Neuronal stem cell (in vitro differentiated cells): ENCODE measurements around the gene HSPA2.

ENCODE experiments used
- DNase-seq: peaks from one replicate; pipeline ENCODE4 v3.0.0-alpha.2; 2013; ENCODE audit warnings: low spot score
- H2AFZ ChIP-seq: one replicate; pipeline ENCODE4 v1.6.1; 2013; ENCODE audit warnings: mild to moderate bottlenecking, low read length, inconsistent platforms
- H2AK5ac ChIP-seq: 2 replicates; pipeline ENCODE4 v1.6.1; 2013; ENCODE audit warnings: low read depth, mild to moderate bottlenecking, inconsistent platforms, low read length, moderate library complexity, mixed read lengths
- H2BK120ac ChIP-seq: 2 replicates; pipeline ENCODE4 v1.6.1; 2013; ENCODE audit warnings: low read depth, mild to moderate bottlenecking, inconsistent platforms, low read length, moderate library complexity, mixed read lengths
- H2BK12ac ChIP-seq: one replicate; pipeline ENCODE4 v1.6.1; 2013; ENCODE audit warnings: low read length, inconsistent platforms
- H2BK15ac ChIP-seq: 2 replicates; pipeline ENCODE4 v1.6.1; 2013; ENCODE audit warnings: mild to moderate bottlenecking, low read length, inconsistent platforms, mixed read lengths
- H2BK5ac ChIP-seq: one replicate; pipeline ENCODE4 v1.6.1; 2013; ENCODE audit warnings: inconsistent platforms, mild to moderate bottlenecking, low read length, moderate library complexity
- H3K14ac ChIP-seq: one replicate; pipeline ENCODE4 v1.6.1; 2013; ENCODE audit warnings: low read length, inconsistent platforms
- H3K18ac ChIP-seq: 2 replicates; pipeline ENCODE4 v1.6.1; 2013; ENCODE audit warnings: low read length, inconsistent platforms
- H3K23ac ChIP-seq: 2 replicates; pipeline ENCODE4 v1.6.1; 2013; ENCODE audit warnings: low read depth, mild to moderate bottlenecking, mixed read lengths, low read length, inconsistent platforms; ENCODE audit not compliant: poor library complexity
- H3K27ac ChIP-seq: replicated peaks from 3 replicates; pipeline ENCODE4 v1.5.1; 2013; ENCODE audit warnings: low read length, inconsistent platforms
- H3K27me3 ChIP-seq, 3 experiments: 2 replicates each; pipeline ENCODE4 v1.6.1; 2013; ENCODE audit warnings: low read length in 3 of 3, mild to moderate bottlenecking in 2 of 3, inconsistent platforms in 1 of 3, low read depth in 1 of 3, mixed read lengths in 1 of 3, moderate library complexity in 1 of 3; ENCODE audit not compliant: control insufficient read depth in 3 of 3, insufficient read depth in 3 of 3
- H3K36me3 ChIP-seq, 2 donors: replicated peaks in 1 of 2; 2 replicates each; pipeline ENCODE4 v1.6.1; 2013; ENCODE audit warnings: low read length in 2 of 2; ENCODE audit not compliant: control insufficient read depth in 2 of 2, insufficient read depth in 2 of 2
- H3K4ac ChIP-seq: 2 replicates; pipeline ENCODE4 v1.6.1; 2013; ENCODE audit warnings: inconsistent platforms, mild to moderate bottlenecking, low read length, moderate library complexity
- H3K4me1 ChIP-seq, 2 donors: 1 replicate in 1 of 2; 2 replicates in 1 of 2; pipeline ENCODE4 v1.6.1; 2013; ENCODE audit warnings: low read length in 2 of 2, low read depth in 1 of 2; ENCODE audit not compliant: control insufficient read depth in 2 of 2, insufficient read depth in 1 of 2
- H3K4me2 ChIP-seq: one replicate; pipeline ENCODE4 v1.6.1; 2013; ENCODE audit warnings: mild to moderate bottlenecking, low read length, inconsistent platforms; ENCODE audit not compliant: insufficient read depth, poor library complexity, severe bottlenecking
- H3K4me3 ChIP-seq, 2 donors: 2 replicates each; pipeline ENCODE4 v1.5.1; 2013; ENCODE audit warnings: low read length in 2 of 2, mild to moderate bottlenecking in 2 of 2, inconsistent platforms in 1 of 2, moderate library complexity in 1 of 2
- H3K79me1 ChIP-seq: one replicate; pipeline ENCODE4 v1.6.1; 2013; ENCODE audit warnings: low read depth, mild to moderate bottlenecking, inconsistent platforms, low read length, moderate library complexity
- H3K9ac ChIP-seq: one replicate; pipeline ENCODE4 v1.6.1; 2013; ENCODE audit warnings: mild to moderate bottlenecking, low read depth, low read length, inconsistent platforms; ENCODE audit not compliant: poor library complexity
- H3K9me3 ChIP-seq, 2 donors: replicated peaks in 1 of 2; 2 replicates each; pipeline versions ENCODE3 to v1.6.1; 2013; ENCODE audit warnings: low read length in 2 of 2, mild to moderate bottlenecking in 2 of 2, inconsistent platforms in 1 of 2, low read depth in 1 of 2, mixed read lengths in 1 of 2, moderate library complexity in 1 of 2; ENCODE audit not compliant: control insufficient read depth in 2 of 2, insufficient read depth in 1 of 2
- H4K8ac ChIP-seq: one replicate; pipeline ENCODE4 v1.6.1; 2013; ENCODE audit warnings: low read depth, mild to moderate bottlenecking, inconsistent platforms, low read length, moderate library complexity
- H4K91ac ChIP-seq: one replicate; pipeline ENCODE4 v1.6.1; 2013; ENCODE audit warnings: low read length, low read depth, mild to moderate bottlenecking, inconsistent platforms; ENCODE audit not compliant: poor library complexity
- WGBS, 2 donors: extraction: QIAGEN DNeasy Blood & Tissue Kit; methylation state at CpG; one replicate each; pipeline ENCODE4 v1.1.7; 2013; ENCODE audit warnings: missing lambda C conversion rate in 2 of 2, mixed read lengths in 1 of 2; ENCODE audit not compliant: insufficient read length in 2 of 2, insufficient replicate concordance in 1 of 2; ENCODE audit errors: extremely low coverage in 2 of 2; 5-methylcytosine and 5-hydroxymethylcytosine counted together

The HSPA2 gene

DNA sequence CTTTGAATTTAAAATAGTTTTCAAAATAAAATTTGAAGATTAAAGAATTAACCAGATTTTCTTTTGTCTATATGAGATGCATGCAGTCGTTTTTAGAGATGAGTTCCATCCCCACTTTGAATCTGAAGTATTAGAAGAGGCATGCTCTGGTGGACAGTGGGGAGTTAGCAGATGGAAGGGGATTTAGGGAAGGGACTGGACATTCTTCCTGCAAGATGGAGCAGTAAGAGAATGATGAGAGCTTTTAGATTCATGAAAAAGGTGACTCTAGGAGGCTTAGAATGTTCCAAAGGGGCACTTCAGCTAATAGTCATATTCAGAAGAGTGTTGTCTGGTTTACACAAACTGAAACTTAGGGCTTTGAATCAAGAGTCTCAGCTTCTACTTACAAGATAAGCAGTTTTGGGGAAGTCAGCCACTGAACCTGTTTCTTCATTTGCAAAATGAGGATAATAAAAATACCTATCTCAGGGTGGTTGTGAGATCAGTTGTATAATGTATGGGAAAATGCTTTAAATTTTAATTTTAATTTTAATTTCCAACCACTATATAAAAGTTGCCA is 32.2 kb upstream of the HSPA2 start:
- no peak overlapping the region for H2BK12ac ChIP-seq
- H3K4me1 ChIP-seq: peaks cover 3 to 10% of the 10 kb centered on the region in 2 donors
- H2AFZ ChIP-seq: no peak overlapping the region
- no peak overlapping the region for H3K9ac ChIP-seq
- no peak overlapping the region for H2BK120ac ChIP-seq
- H4K91ac ChIP-seq: no peak overlapping the region
- no peaks in the 10 kb centered on the region for H3K27me3 ChIP-seq
- DNase-seq: no peak
- H3K14ac ChIP-seq: no peak overlapping the region
- no CpG with 5 or more reads among the region's 1 CpG for WGBS, 2 donors
- no peaks in the 10 kb centered on the region for H3K9me3 ChIP-seq
- H3K4me3 ChIP-seq: no peak overlapping the region
- no peak overlapping the region for H2BK5ac ChIP-seq
- no peak overlapping the region for H2AK5ac ChIP-seq
- H3K79me1 ChIP-seq: peaks cover 2% of the 10 kb centered on the region
- H4K8ac ChIP-seq: no peak overlapping the region
- H3K36me3 ChIP-seq: peaks cover 0 to 15% of the 10 kb centered on the region in 2 donors
- no peak overlapping the region for H3K18ac ChIP-seq
- no peak overlapping the region for H3K27ac ChIP-seq
- no peak overlapping the region for H3K23ac ChIP-seq
- H3K4ac ChIP-seq: no peak overlapping the region
- H2BK15ac ChIP-seq: no peak overlapping the region
- no peak overlapping the region for H3K4me2 ChIP-seq

- Histone ChIP-seq H3K18ac (no peak overlapping the region), H3K9ac (peak overlapping the region; percentile 31), H2AFZ (no peak overlapping the region), H3K23ac (no peak overlapping the region), H3K14ac (no peak overlapping the region), H3K36me3 (peaks cover 0 to 17% of the 10 kb centered on the region in 2 donors), H3K4ac (no peak overlapping the region), H2AK5ac (no peak overlapping the region), H2BK15ac (no peak overlapping the region), H3K4me3 (no peak overlapping the region), H4K91ac (no peak overlapping the region), H2BK120ac (no peak overlapping the region), H3K79me1 (peaks cover 2% of the 10 kb centered on the region), H3K4me1 (peaks cover 3 to 10% of the 10 kb centered on the region in 2 donors), H3K4me2 (no peak overlapping the region), H3K9me3 (no peaks in the 10 kb centered on the region), H3K27ac (no peak overlapping the region), H4K8ac (no peak overlapping the region), H3K27me3 (no peaks in the 10 kb centered on the region), H2BK5ac (no peak overlapping the region), H2BK12ac (no peak overlapping the region)
- no peak for DNase-seq
- no CpG with 5 or more reads among the region's 8 CpGs for WGBS, 2 donors
These were observed 31.5 kb upstream of the HSPA2 start for GRCh38 chr14:64509036-64509435.

- H4K8ac ChIP-seq: no peak overlapping the region
- no peak overlapping the region for H2BK12ac ChIP-seq
- H3K79me1 ChIP-seq: peaks cover 2% of the 10 kb centered on the region
- H3K9ac ChIP-seq: no peak overlapping the region
- H3K4ac ChIP-seq: no peak overlapping the region
- H3K4me2 ChIP-seq: no peak overlapping the region
- H2AFZ ChIP-seq: no peak overlapping the region
- H3K36me3 ChIP-seq: peaks cover 0 to 17% of the 10 kb centered on the region in 2 donors
- H3K4me1 ChIP-seq: peaks cover 2 to 6% of the 10 kb centered on the region in 2 donors
- no peak overlapping the region for H3K14ac ChIP-seq
- H2BK120ac ChIP-seq: no peak overlapping the region
- no peaks in the 10 kb centered on the region for H3K9me3 ChIP-seq
- peak; percentile 64 for DNase-seq
- H4K91ac ChIP-seq: no peak overlapping the region
- H2BK5ac ChIP-seq: no peak overlapping the region
- H3K23ac ChIP-seq: no peak overlapping the region
- H3K4me3 ChIP-seq: no peak overlapping the region
- H2BK15ac ChIP-seq: no peak overlapping the region
- H3K18ac ChIP-seq: no peak overlapping the region
- no peak overlapping the region for H3K27ac ChIP-seq
- WGBS, 2 donors: no CpG with 5 or more reads among the region's 4 CpGs
- no peak overlapping the region for H2AK5ac ChIP-seq
- no peaks in the 10 kb centered on the region for H3K27me3 ChIP-seq
These were observed 29.5 kb upstream of the HSPA2 start for GRCh38 chr14:64510825-64511671.

GRCh38 chr14:64513271-64513670 is 27.3 kb upstream of the HSPA2 start:
- H3K79me1 ChIP-seq: peaks cover 2% of the 10 kb centered on the region
- H3K4ac ChIP-seq: no peak overlapping the region
- no peaks in the 10 kb centered on the region for H3K9me3 ChIP-seq
- no peak overlapping the region for H2BK5ac ChIP-seq
- WGBS, 2 donors: 100% methylated on average over 1 of the region's 2 CpGs
- no peak overlapping the region for H3K18ac ChIP-seq
- no peak overlapping the region for H3K4me3 ChIP-seq
- H2AK5ac ChIP-seq: no peak overlapping the region
- H3K4me1 ChIP-seq: no peaks in the 10 kb centered on the region
- H3K4me2 ChIP-seq: no peak overlapping the region
- H2BK15ac ChIP-seq: no peak overlapping the region
- no peaks in the 10 kb centered on the region for H3K27me3 ChIP-seq
- H3K36me3 ChIP-seq: peaks cover 0 to 17% of the 10 kb centered on the region in 2 donors
- no peak for DNase-seq
- H3K14ac ChIP-seq: no peak overlapping the region
- H3K9ac ChIP-seq: no peak overlapping the region
- no peak overlapping the region for H3K27ac ChIP-seq
- no peak overlapping the region for H4K91ac ChIP-seq
- no peak overlapping the region for H3K23ac ChIP-seq
- no peak overlapping the region for H2AFZ ChIP-seq
- H2BK12ac ChIP-seq: no peak overlapping the region
- H4K8ac ChIP-seq: no peak overlapping the region
- H2BK120ac ChIP-seq: no peak overlapping the region
